Breast epithelium (tissue), 3 donors: ENCODE measurements around the gene STOX2.

Experiments used
- POLR2A ChIP-seq: fragments of 450-650 bp; IDR thresholded peaks from one replicate; pipeline ENCODE4 v1.6.1; 2016; ENCODE audit warnings: antibody characterized with exemption, mild to moderate bottlenecking, moderate library complexity
- POLR2AphosphoS5 ChIP-seq, 3 donors: sonication (generic); formaldehyde crosslinking; IDR thresholded peaks; one replicate each; pipeline ENCODE4 v1.6.1; 2017; ENCODE audit warnings: antibody characterized with exemption in 3 of 3
- TF ChIP-seq, protein P1 (sequence below), 3 donors: fragments of 450-650 bp; IDR thresholded peaks; one replicate each; pipeline ENCODE4 v1.5.1; 2016 to 2017; ENCODE audit warnings: antibody characterized with exemption in 3 of 3, mild to moderate bottlenecking in 3 of 3, moderate library complexity in 3 of 3

DNA sequence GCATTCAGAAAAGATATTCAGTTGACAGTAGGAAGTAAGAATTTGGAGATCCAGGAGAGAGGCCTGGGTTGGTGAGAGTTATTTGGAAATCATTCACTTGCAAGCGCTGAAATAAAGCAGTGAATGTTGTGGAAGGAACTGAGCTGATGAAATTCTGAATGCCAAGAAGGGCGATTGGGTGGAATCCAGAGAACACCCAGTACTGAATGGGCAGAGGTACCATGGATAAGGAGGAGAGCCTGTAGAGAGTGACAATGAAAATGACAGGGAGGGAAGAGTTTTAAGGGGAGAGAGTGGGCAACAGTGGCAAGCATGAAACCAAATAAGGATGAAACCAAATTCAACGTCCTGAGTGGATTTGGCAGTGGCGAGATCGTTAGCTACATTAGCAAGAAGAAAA, 6.7 kb upstream of the STOX2 start:
- no peak for TF ChIP-seq POLR2A
- TF ChIP-seq, protein P1, sequence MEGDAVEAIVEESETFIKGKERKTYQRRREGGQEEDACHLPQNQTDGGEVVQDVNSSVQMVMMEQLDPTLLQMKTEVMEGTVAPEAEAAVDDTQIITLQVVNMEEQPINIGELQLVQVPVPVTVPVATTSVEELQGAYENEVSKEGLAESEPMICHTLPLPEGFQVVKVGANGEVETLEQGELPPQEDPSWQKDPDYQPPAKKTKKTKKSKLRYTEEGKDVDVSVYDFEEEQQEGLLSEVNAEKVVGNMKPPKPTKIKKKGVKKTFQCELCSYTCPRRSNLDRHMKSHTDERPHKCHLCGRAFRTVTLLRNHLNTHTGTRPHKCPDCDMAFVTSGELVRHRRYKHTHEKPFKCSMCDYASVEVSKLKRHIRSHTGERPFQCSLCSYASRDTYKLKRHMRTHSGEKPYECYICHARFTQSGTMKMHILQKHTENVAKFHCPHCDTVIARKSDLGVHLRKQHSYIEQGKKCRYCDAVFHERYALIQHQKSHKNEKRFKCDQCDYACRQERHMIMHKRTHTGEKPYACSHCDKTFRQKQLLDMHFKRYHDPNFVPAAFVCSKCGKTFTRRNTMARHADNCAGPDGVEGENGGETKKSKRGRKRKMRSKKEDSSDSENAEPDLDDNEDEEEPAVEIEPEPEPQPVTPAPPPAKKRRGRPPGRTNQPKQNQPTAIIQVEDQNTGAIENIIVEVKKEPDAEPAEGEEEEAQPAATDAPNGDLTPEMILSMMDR (IDR thresholded peaks at IDR 0.05): no peak
- no peak for TF ChIP-seq POLR2AphosphoS5 (IDR thresholded peaks at IDR 0.05)
